ENCODE measurements around the gene NKIRAS2.

DNA sequence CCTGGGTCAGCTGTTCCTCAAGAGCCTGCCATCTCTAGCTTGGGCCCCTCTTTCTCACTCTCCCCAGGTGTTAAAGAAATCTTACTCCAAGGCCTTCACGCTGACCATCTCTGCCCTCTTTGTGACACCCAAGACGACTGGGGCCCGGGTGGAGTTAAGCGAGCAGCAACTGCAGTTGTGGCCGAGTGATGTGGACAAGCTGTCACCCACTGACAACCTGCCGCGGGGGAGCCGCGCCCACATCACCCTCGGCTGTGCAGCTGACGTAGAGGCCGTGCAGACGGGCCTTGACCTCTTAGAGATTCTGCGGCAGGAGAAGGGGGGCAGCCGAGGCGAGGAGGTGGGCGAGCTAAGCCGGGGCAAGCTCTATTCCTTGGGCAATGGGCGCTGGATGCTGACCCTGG lies 46.5 kb upstream of the NKIRAS2 start:
- TF ChIP-seq, protein P1, sequence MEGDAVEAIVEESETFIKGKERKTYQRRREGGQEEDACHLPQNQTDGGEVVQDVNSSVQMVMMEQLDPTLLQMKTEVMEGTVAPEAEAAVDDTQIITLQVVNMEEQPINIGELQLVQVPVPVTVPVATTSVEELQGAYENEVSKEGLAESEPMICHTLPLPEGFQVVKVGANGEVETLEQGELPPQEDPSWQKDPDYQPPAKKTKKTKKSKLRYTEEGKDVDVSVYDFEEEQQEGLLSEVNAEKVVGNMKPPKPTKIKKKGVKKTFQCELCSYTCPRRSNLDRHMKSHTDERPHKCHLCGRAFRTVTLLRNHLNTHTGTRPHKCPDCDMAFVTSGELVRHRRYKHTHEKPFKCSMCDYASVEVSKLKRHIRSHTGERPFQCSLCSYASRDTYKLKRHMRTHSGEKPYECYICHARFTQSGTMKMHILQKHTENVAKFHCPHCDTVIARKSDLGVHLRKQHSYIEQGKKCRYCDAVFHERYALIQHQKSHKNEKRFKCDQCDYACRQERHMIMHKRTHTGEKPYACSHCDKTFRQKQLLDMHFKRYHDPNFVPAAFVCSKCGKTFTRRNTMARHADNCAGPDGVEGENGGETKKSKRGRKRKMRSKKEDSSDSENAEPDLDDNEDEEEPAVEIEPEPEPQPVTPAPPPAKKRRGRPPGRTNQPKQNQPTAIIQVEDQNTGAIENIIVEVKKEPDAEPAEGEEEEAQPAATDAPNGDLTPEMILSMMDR (IDR thresholded peaks at IDR 0.05), result no peak
- no peak for TF ChIP-seq POLR2AphosphoS5 (IDR thresholded peaks at IDR 0.05)

All from suprapubic skin (tissue), 3 donors.